ENCODE results near the gene ZBTB7C.
A peak's percentile ranks its signal among the peaks of the same experiment; 100 is the strongest.

Gene ZBTB7C

GRCh38 chr18:48355276-48356115 lies 53.7 kb downstream of the ZBTB7C start:
- DNase-seq: no peak

- DNase-seq: no peak
Observed at GRCh38 chr18:48354746-48355260, 54.4 kb downstream of the ZBTB7C start.

- no peak for DNase-seq
Observed at GRCh38 chr18:48352051-48352755, 57.0 kb downstream of the ZBTB7C start.

- DNase-seq: no peak
Observed at GRCh38 chr18:48351216-48352050, 57.8 kb downstream of the ZBTB7C start.

- DNase-seq: no peak
Observed at GRCh38 chr18:48348739-48349138, 60.4 kb downstream of the ZBTB7C start.

GRCh38 chr18:48347756-48348326 lies 61.3 kb downstream of the ZBTB7C start:
- DNase-seq: no peak

GRCh38 chr18:48345596-48345995 lies 63.6 kb downstream of the ZBTB7C start:
- DNase-seq: peak in 1 of 51 donors; percentile 14

GRCh38 chr18:48342581-48342980 lies 66.6 kb downstream of the ZBTB7C start:
- DNase-seq: peak in 3 of 51 donors; percentile 32 to 57 (median 35)

GRCh38 chr18:48342125-48342524 lies 67.1 kb downstream of the ZBTB7C start:
- peak in 35 of 51 donors; percentile 8 to 73 (median 48) for DNase-seq

- DNase-seq: no peak
Observed at GRCh38 chr18:48340560-48340959, 68.6 kb downstream of the ZBTB7C start.

- DNase-seq: no peak
Observed at GRCh38 chr18:48339692-48340091, 69.5 kb downstream of the ZBTB7C start.

- DNase-seq: no peak
Observed at GRCh38 chr18:48338915-48339314, 70.3 kb downstream of the ZBTB7C start.

GRCh38 chr18:48337053-48337452 lies 72.1 kb downstream of the ZBTB7C start:
- DNase-seq: no peak

GRCh38 chr18:48336332-48336731 lies 72.9 kb downstream of the ZBTB7C start:
- DNase-seq: no peak

- no peak for DNase-seq
Observed at GRCh38 chr18:48335829-48336228, 73.4 kb downstream of the ZBTB7C start.

- no peak for DNase-seq
Observed at GRCh38 chr18:48334845-48335244, 74.3 kb downstream of the ZBTB7C start.

- DNase-seq: peak in 10 of 51 donors; percentile 15 to 40 (median 27)
Observed at GRCh38 chr18:48333563-48333962, 75.6 kb downstream of the ZBTB7C start.

- DNase-seq: peak in 1 of 51 donors; percentile 53
Observed at GRCh38 chr18:48330016-48330991, 78.9 kb downstream of the ZBTB7C start.

GRCh38 chr18:48328473-48329210 lies 80.5 kb downstream of the ZBTB7C start:
- DNase-seq: no peak
